ENCODE data around the gene UMODL1.

UMODL1 gene

GRCh38 chr21:42049578-42050430 lies 21.3 kb upstream of the UMODL1 start:
- TF ChIP-seq CTCF (IDR thresholded peaks at IDR 0.05; ENCODE audit: low read depth, low read length, missing control alignments), result no peak
- no peak overlapping the region for H3K4me3 ChIP-seq (replicated peaks; ENCODE audit: low read depth, low read length)
- DNase-seq (ENCODE audit: extremely low read depth, low read depth), result no peak

- no peak for DNase-seq (ENCODE audit: extremely low read depth, low read depth)
- no peak overlapping the region for H3K4me3 ChIP-seq (replicated peaks; ENCODE audit: low read depth, low read length)
- TF ChIP-seq CTCF (IDR thresholded peaks at IDR 0.05; ENCODE audit: low read depth, low read length, missing control alignments), result no peak
Measured at GRCh38 chr21:42051788-42052187, 19.3 kb upstream of the UMODL1 start.

- DNase-seq (ENCODE audit: extremely low read depth, low read depth), result no peak
- no peak overlapping the region for H3K4me3 ChIP-seq (replicated peaks; ENCODE audit: low read depth, low read length)
- no peak for TF ChIP-seq CTCF (IDR thresholded peaks at IDR 0.05; ENCODE audit: low read depth, low read length, missing control alignments)
Measured at GRCh38 chr21:42055425-42055824, 15.7 kb upstream of the UMODL1 start.

GRCh38 chr21:42056468-42056867 lies 14.6 kb upstream of the UMODL1 start:
- no peak for DNase-seq (ENCODE audit: extremely low read depth, low read depth)
- TF ChIP-seq CTCF (IDR thresholded peaks at IDR 0.05; ENCODE audit: low read depth, low read length, missing control alignments), result no peak
- H3K4me3 ChIP-seq (replicated peaks; ENCODE audit: low read depth, low read length), result no peak overlapping the region

GRCh38 chr21:42056996-42057689 lies 14.0 kb upstream of the UMODL1 start:
- no peak overlapping the region for H3K4me3 ChIP-seq (replicated peaks; ENCODE audit: low read depth, low read length)
- no peak for DNase-seq (ENCODE audit: extremely low read depth, low read depth)
- no peak for TF ChIP-seq CTCF (IDR thresholded peaks at IDR 0.05; ENCODE audit: low read depth, low read length, missing control alignments)

GRCh38 chr21:42057851-42058437 lies 13.2 kb upstream of the UMODL1 start:
- no peak overlapping the region for H3K4me3 ChIP-seq (replicated peaks; ENCODE audit: low read depth, low read length)
- no peak for DNase-seq (ENCODE audit: extremely low read depth, low read depth)
- TF ChIP-seq CTCF (IDR thresholded peaks at IDR 0.05; ENCODE audit: low read depth, low read length, missing control alignments), result no peak
